Measurements from ENCODE around the gene CTNNA1. TPM values are rescaled to one million over a fixed set of nuclear protein-coding genes. Genes with fewer than 3 reads are reported as not detected.

The CTNNA1 gene
- total RNA-seq, 2 experiments from 2014 or later, result 88.1 to 92.6 TPM

DNA sequence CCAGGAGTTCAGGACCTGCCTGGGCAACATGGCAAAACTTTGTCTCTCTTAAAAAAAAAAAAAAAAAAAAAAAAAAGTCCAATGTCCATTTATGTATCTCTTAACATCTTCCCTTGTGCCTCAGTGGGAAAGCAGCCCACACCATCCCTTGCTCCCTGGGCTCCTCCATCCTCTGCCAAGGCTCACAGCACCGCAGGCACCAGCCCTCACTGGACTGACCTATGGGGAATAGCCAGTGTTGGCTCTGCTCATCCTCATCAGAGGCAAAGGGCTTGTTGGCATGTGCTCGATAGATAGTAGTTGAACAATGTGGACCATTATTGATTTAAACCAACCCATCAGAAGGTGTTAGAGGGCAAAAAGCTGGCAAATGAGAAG lies 183.7 kb downstream of the CTNNA1 start:
- POLR2A ChIA-PET, result no interaction called here
- CTCF ChIA-PET, result no interaction called here

DNA sequence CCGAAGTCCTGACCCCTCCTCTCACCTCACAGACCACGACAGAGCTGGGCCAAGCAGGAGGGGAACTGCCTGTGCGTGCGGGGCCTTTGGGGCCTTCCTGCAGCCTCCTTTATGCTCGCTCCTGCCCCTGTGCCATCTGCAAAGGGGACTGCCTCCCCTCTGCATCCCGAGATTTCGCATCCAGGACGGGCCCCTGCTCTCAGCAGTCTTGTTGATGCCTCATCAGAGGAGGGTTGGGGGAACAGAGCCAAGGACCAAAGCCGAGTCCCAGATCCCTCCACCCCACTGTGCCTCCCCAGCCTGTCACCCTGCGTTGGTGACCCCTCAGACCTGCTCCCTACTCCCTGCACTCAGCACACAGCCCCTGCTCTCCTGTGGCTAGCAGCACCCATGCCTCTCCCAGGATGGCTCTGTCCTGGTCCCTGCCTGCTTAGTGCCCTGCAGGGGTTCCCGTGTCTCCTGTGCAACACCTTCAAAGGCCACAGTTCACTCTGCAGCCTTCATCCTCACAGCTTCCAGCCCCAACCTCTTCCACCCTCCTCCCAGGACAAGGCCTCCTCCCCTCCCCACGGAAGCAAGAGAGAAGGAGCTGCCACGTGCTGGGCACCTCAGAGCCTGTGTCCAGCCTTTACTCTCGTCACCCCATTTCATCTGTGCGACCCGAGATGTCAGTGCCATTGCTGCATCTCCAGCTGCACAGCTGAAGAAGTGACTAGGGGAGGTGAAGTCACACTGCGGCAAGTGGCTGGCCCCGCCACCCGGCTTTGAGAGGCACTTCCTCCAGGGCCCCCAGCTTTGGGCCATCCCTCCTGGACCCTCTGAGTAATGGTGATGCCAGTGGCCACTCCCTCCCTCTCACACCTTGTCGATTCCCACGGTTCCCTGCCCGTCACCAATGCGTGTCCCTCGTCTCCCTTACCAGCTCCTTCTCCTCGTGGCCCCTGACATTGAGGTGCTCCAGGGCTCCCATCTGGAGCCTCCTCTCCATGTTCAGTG lies 184.5 kb downstream of the CTNNA1 start:
- ChIA-PET POLR2A (no interaction called here), CTCF (no interaction called here)

DNA sequence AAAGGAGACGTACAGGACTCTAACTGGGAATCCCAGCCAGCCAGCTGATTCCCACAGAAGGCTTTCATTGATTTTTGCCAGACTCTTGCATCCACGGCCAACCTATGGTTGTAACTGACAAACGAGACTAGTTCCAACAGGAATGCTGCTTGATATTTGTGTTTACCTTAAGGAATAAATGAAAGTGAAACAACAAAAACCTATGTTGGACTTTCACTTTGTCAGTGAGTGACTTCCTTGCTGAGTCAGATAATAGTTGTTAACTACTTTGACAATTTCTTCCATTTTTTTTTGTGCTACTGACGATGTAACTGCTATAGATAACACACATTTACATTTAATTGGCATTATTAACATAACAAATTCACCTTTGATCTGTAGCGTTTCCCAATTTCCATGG lies 185.3 kb downstream of the CTNNA1 start:
- POLR2A ChIA-PET, result no interaction called here
- CTCF ChIA-PET, result no interaction called here

DNA sequence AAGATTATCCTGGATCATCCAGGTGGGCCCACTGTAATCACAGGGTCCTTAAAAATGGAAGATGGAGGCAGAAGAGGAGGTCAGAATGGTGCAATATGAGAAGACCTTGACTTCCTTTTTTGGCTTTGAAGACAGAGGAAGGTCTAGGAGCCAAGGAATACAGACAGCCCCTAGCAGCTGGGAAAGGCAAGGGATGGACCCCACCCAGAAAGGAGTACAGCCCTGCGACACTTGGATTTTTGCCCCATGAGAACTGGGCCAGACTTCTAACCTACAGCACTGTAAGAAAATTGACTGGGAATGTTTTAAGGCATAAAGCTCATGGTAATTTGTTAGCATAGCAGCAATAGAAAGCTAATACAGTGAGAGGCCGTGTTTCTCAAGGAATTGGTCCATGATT lies 188.8 kb downstream of the CTNNA1 start:
- CTCF ChIA-PET, result no interaction called here
- POLR2A ChIA-PET, result no interaction called here

DNA sequence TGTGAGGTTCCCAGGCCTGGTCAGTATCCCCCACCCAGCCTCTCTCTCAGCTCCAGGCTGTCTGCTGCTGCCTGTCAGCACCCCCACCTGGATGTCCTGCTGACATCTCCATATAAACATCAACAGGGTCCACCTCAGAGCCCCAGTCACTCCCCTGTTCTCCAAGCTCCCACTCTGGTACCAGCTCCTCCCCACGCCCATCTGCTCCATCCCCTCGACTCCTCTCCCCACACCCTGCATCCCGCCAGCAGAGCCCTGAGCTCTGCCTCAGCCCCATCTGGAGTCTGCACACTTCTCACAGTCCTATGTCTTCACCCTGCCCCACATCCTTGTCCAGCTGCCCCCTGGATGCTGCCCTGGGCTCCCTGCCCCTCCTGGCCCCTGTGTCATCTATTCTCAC lies 189.6 kb downstream of the CTNNA1 start:
- POLR2A ChIA-PET, result no interaction called here
- CTCF ChIA-PET, result interaction anchor here (0.6 kb wide), 1 partner anchor 74 kb away, joined by 3 read pairs; no protein-coding TSS in a partner anchor

DNA sequence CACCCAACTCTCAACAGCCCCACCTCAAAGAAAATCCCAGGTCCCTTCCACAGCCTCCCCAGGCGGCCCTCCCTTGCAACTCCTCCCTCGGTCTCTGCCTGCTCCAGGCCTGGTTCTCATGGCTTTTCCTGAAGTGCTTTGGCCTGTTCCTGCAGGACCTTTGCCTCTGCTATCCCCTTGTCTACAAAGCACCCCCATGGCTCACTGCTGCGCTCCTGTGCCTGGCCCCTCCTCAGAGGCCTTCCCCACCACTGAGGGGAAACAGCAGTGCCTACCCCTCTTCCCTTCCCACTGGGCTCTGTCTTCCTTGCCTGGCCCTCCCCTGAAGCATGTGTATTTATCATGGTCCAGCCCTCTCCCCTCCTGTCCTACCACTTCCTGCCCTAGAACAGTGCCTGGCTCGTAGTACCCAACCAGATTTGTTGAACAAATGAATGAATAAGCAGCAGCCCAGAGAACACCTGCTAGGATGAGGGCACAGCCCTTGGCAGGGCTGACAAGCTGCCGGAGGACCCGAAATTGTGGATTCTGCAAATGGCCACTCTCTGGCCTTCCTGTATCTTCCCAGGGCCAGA lies 190.5 kb downstream of the CTNNA1 start:
- ChIA-PET CTCF (no interaction called here), POLR2A (no interaction called here)

GRCh38 chr5:138944527-138945322 lies 191.5 kb downstream of the CTNNA1 start:
- POLR2A ChIA-PET, result no interaction called here
- CTCF ChIA-PET, result no interaction called here

DNA sequence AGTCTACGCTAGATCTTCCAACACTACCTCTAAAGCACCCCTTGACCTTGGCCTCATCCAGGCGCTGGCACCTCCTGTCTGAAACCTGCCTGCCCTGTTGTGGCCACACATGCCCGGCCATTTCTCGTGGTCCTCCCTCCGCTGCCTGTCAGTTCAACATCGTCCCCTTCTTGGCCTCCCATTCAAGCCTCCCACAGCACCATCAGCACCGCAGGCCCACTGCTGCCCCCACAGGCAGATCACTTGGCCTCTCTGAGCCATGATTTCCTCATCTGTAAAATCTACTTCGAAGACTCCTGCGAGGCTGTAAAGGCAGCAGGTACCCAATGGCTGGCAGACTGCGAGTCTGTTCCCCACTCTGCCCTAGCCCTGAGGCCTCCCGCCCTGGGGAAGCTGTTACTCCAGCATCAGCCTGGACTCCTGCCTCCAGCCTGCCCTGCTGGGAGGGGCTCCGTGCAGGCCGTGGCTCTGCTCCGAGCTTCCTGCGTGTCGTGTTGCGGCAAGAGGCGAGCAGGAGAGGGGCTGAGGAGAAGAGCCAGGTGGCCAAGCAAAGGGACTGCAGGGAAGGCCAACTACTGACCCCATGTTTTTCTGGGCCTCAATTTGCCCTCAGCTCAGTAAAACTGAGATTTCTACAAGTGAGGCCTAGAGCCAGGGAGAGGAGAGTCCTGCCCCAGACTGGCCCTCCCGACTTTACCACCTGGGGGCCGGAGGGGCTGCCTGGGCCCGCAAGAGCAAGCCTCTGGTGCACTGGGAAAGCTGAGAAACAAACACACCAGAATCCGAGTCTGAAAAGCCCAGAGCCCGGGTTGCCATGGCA lies 192.4 kb downstream of the CTNNA1 start:
- ChIA-PET POLR2A (no interaction called here), CTCF (no interaction called here)

DNA sequence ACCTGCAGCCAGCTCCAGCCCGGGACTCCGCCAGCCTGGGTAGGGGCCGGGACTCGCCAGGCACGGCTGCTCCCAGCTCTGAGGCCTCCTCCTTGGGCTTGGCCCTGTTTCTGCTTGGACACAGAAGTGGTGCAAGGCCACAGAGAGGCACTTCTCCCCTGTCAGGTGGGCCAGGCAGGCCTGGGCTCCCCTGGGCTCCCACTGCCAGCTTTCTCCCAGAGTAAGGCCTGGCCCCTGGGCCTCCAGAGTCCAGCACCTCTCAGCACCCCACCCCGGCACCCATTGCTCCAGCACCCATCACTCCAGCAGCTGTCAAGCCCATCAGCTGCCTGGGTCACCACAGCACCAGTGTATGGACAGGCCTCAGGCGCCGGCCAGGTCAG lies 193.0 kb downstream of the CTNNA1 start:
- POLR2A ChIA-PET, result no interaction called here
- CTCF ChIA-PET, result no interaction called here

DNA sequence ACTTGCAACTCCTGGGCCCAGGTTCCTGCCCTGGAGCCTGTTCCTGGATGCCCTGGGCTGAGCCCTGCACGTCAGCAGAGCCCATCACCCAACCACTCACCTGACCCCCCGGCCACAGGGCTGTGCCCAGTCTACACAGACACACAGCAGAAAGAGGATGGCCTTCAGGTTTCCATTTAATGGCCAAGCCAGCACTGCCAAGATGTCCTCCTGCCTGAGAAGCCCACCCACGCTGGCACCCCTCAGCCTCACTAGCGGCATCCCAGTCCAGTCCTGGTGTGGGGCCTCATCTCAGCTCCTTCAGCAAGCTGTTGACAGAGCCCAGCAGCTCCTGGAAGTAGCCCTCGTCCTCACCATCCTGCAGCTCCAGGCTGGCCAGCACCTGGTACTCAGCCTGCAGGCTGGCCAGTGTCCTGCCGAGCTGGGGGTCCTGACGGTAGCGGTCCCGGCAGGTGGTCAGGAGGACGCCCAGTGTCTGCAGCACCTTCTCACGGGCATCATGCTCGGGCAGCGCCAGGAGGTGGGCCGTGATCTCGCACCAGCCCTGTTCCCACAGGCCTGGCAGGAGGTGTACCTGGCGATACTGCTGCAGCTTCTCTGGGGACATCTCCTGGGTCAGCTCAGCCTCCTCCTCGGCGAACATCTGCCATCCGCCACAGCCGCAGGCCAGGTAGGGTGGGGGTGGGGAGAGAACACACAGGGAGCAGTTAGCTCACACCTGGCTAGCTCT lies 193.8 kb downstream of the CTNNA1 start:
- CTCF ChIA-PET, result no interaction called here
- POLR2A ChIA-PET, result no interaction called here

- CTCF ChIA-PET, result no interaction called here
- POLR2A ChIA-PET, result no interaction called here
Observed at GRCh38 chr5:138947780-138948179, 194.6 kb downstream of the CTNNA1 start.

DNA sequence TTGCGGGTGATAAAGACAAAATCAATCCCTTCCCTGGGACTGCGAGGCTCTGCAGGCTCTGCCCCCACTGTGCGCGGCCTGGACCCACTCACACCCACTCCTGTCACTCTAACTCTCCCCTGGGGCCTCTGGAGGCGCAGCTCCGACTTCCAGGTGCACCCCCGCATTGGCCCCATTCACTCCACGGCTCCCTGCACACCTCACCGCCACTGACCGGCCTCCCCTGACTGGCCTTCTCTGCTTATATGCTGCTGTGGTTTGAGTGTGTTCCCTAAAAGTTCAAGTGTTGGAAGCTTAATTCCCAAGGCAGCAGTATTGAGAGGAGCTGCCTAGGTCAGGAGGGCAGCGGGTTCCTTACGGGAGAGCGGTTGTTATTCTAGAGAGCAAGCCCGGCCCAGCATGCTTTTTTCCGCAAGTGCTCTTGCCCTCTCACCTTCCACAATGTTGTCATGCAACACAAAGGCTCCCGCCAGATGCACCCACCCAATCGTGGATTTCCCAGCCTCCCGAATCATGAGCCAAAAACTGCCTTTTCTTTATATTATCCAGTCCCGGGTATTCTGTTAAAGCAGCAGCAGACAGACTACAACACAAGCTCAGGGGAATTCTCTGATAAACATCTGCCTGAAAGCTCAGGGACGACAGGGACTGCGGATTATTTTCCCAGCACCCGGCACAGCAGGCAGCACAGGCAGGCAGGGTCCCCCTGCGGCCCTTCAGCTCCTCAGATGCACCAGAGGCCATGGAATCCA lies 195.4 kb downstream of the CTNNA1 start:
- ChIA-PET POLR2A (interaction anchor here (0.5 kb wide), 1 partner anchor 9 kb away, joined by 5 read pairs; no protein-coding TSS in a partner anchor), CTCF (no interaction called here)

DNA sequence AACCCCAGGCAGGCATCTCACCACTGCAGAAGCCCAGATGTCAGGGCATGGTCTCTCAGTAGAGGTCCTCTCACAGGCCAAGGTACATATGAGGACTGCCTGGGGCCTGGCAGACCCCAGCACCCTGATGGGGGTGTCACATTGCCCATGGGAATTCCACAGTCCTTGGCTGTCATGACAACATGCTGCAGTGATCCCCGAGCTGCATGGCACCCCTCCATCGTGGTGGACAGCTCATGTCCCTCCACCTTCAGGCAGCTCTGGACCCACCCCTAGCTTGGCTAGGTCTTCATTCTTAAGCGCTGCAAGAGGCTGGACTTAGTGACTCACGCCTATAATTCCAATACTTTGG lies 196.0 kb downstream of the CTNNA1 start:
- POLR2A ChIA-PET, result no interaction called here
- CTCF ChIA-PET, result no interaction called here

DNA sequence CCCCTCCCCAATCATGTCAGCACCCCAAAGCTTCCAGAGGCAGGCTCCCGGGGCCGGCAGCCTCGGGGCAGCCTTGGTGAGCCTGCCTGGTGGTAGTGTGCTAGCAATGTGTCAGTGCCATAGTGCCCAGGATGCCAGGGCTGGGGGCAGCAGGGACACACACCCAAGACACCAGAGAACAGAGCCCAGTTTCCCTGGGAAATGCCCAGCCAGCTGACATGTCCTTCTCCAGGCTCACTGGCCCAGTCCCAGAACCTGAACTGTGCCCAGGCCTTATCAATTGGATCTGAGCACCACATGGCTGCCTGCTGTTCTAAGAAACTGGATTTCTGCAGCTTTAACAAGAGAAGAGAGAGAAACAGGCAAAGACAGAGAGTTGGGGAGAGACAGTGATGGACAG lies 196.8 kb downstream of the CTNNA1 start:
- ChIA-PET POLR2A (no interaction called here), CTCF (no interaction called here)

- ChIA-PET POLR2A (no interaction called here), CTCF (no interaction called here)
Observed at GRCh38 chr5:138950421-138951031, 197.3 kb downstream of the CTNNA1 start.

DNA sequence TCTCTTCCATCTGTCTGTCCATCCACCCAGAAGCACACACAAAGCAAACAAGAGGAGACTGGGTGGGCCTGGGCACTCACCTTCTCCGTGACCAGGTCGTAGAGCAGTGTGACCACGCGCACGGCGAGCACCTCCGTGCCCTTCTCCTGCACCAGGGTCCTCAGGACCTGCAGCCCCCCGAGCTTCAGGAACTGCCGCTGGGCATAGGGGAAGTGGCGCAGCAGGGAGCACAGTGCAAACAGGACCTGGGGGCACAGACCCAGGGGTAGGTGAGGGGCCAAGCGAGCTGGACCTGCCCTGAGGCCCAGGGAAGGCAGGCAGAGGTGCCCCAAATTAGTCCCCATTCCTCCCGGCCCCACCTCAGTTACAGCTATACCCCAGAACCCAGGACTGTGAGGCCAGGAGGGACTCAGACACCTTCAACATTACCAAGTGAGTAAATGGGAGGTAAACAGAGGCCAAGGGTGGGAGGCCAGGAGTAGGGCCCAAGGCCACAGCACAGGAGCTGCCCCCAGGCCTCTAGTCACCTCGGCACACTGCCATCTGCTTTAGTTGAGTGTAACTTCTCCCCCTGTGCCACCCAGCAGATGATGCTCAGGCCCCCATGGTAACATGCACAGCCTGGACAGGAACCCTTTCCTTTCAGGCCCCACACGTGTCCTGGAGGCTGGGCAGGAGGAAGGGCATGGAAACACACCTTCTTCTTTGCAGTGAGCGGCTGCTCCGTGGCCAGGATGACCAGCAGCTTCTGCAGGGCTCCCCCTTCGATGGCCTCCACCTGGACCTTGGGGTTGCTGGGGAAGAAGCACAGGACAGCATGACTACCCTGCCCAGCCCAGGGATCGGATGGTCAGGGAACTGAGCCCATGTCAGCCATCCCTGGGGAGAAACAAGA lies 198.1 kb downstream of the CTNNA1 start:
- CTCF ChIA-PET, result no interaction called here

DNA sequence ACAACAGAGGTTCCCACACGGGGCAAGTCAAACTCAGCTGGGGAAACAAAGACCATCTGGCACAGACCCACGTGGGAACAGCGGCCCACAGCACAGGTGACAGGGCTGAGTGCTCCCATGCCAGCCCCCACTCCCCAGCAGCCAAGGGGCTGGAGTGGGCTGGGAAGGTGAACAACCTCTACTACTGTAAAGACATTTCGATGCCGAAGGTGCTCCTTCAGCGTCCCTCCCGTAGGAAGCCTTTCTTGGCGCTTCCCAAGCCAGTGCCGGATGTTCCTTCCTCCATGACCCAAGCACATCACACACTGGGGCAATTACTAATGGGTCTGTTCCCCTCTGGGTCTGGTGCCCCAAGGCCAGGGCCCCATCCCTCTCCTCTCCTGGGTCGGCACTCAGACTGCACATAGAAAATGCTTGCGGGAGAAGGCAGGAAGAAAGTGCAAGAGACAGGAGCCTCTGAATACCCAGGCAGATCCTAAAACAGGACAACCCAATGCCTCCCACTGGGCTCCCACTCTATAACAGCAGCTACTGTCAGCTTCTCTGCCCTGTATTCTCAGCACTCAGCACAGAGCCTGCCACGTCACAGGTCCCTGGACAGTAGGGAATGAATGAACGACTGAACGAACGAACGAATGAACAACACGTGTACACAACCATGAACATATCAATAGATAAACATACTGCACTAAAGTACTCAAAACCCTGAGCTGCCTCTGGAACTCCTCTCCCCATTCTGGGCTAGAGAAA lies 198.9 kb downstream of the CTNNA1 start:
- ChIA-PET CTCF (no interaction called here), POLR2A (no interaction called here)

More for the DNA sequence above, 198.1 kb downstream of the CTNNA1 start:
- POLR2A ChIA-PET, result no interaction called here
